GM18508 (cell line): ENCODE data around the gene CNTNAP4.

Experiments
- ATAC-seq: cut with Tn5 transposase; IDR thresholded peaks from one replicate; pipeline ENCODE4 v1.9.1; 2021; ENCODE audit warnings: moderate number of reproducible peaks; ENCODE audit not compliant: insufficient read depth, unreplicated experiment

The CNTNAP4 gene

GRCh38 chr16:76387994-76388393 is 110.8 kb downstream of the CNTNAP4 start:
- no peak for ATAC-seq

- no peak for ATAC-seq
Observed at GRCh38 chr16:76389126-76389525, 111.9 kb downstream of the CNTNAP4 start.

- ATAC-seq: no peak
Observed at GRCh38 chr16:76390476-76390875, 113.3 kb downstream of the CNTNAP4 start.

GRCh38 chr16:76396977-76397376 is 119.8 kb downstream of the CNTNAP4 start:
- no peak for ATAC-seq

GRCh38 chr16:76409706-76410105 is 132.5 kb downstream of the CNTNAP4 start:
- no peak for ATAC-seq

GRCh38 chr16:76421571-76421970 is 144.4 kb downstream of the CNTNAP4 start:
- no peak for ATAC-seq

- no peak for ATAC-seq
Observed at GRCh38 chr16:76428858-76429257, 151.7 kb downstream of the CNTNAP4 start.

- no peak for ATAC-seq
Observed at GRCh38 chr16:76441391-76441790, 164.2 kb downstream of the CNTNAP4 start.

- no peak for ATAC-seq
Observed at GRCh38 chr16:76441876-76442275, 164.7 kb downstream of the CNTNAP4 start.

GRCh38 chr16:76443973-76444372 is 166.8 kb downstream of the CNTNAP4 start:
- ATAC-seq: no peak

GRCh38 chr16:76444832-76445231 is 167.6 kb downstream of the CNTNAP4 start:
- no peak for ATAC-seq

- ATAC-seq: no peak
Observed at GRCh38 chr16:76445815-76446214, 168.6 kb downstream of the CNTNAP4 start.

- ATAC-seq: no peak
Observed at GRCh38 chr16:76446251-76446650, 169.1 kb downstream of the CNTNAP4 start.

- ATAC-seq: no peak
Observed at GRCh38 chr16:76450890-76451289, 173.7 kb downstream of the CNTNAP4 start.

- no peak for ATAC-seq
Observed at GRCh38 chr16:76455257-76455656, 178.1 kb downstream of the CNTNAP4 start.

GRCh38 chr16:76456016-76456415 is 178.8 kb downstream of the CNTNAP4 start:
- no peak for ATAC-seq

- ATAC-seq: no peak
Observed at GRCh38 chr16:76459111-76459510, 181.9 kb downstream of the CNTNAP4 start.

- ATAC-seq: no peak
Observed at GRCh38 chr16:76461836-76462235, 184.6 kb downstream of the CNTNAP4 start.

GRCh38 chr16:76464955-76465620 is 187.9 kb downstream of the CNTNAP4 start:
- ATAC-seq: no peak

- ATAC-seq: no peak
Observed at GRCh38 chr16:76466871-76467270, 189.7 kb downstream of the CNTNAP4 start.

- ATAC-seq: no peak
Observed at GRCh38 chr16:76474048-76474447, 196.8 kb downstream of the CNTNAP4 start.

- no peak for ATAC-seq
Observed at GRCh38 chr16:76478105-76478504, 200.9 kb downstream of the CNTNAP4 start.
